Peyer's patch (tissue), 4 donors: ENCODE results near the gene DAAM1.

ENCODE experiments used
- CTCF ChIP-seq, 6 experiments: fragments of 450-650 bp in 4 of 6; fragments of 200-600 bp in 2 of 6; sonication (generic) in 1 of 6; IDR thresholded peaks; one replicate each; pipeline ENCODE4 v1.5.1; 2017 to 2019; ENCODE audit warnings: antibody characterized with exemption in 6 of 6, mild to moderate bottlenecking in 3 of 6, moderate library complexity in 1 of 6
- POLR2A ChIP-seq, 2 donors: fragments of 450-650 bp; IDR thresholded peaks; one replicate each; pipeline ENCODE4 v1.5.1; 2017; ENCODE audit warnings: antibody characterized with exemption in 2 of 2, mild to moderate bottlenecking in 2 of 2, moderate library complexity in 2 of 2

- no peak for TF ChIP-seq CTCF (IDR thresholded peaks at IDR 0.05)
- no peak for TF ChIP-seq POLR2A (IDR thresholded peaks at IDR 0.05)
Measured at GRCh38 chr14:59195912-59196311, 7.4 kb downstream of the DAAM1 start.
